ENCODE measurements around the gene GPAT3.

DNA sequence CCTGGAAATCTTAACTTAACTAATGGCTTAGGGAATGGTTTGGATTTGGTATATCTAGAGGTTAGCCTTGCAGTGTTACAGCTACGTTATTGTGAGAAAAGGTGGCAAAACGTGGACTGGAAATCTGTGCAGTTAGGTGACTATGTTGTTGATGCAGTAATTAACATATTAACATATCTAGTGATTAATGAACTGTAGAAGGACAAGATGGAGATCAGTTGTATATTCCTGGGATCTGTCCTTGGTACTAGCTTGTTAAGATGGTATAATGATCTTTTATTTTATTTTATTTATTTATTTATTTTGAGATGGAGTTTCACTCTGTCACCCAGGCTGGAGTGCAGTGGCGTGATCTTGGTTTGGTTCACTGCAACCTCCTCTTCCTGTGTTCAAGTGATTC is 36.9 kb downstream of the GPAT3 start:
- no peak for TF ChIP-seq CTCF (IDR thresholded peaks at IDR 0.05)
- TF ChIP-seq POLR2A (IDR thresholded peaks at IDR 0.05; ENCODE audit: low read depth), result no peak

All from esophagus muscularis mucosa (tissue), 3 donors.